Neural progenitor cell (in vitro differentiated cells): ENCODE results near the gene INPP5D.

Experiments
- CTCF ChIP-seq: fragments of 200-600 bp; sonication (generic); IDR thresholded peaks from 2 replicates; pipeline ENCODE4 v1.5.1; 2017; ENCODE audit warnings: antibody characterized with exemption, mild to moderate bottlenecking
- EZH2 ChIP-seq: fragments of 200-600 bp; sonication (generic); IDR thresholded peaks from 2 replicates; pipeline ENCODE4 v1.6.1; 2017; ENCODE audit warnings: antibody characterized with exemption, mild to moderate bottlenecking, moderate library complexity
- EZH2phosphoT487 ChIP-seq: fragments of 200-600 bp; sonication (generic); IDR thresholded peaks from 2 replicates; pipeline ENCODE4 v1.6.1; 2017; ENCODE audit warnings: antibody characterized with exemption

- TF ChIP-seq EZH2, result no peak
- TF ChIP-seq CTCF, result no peak
- TF ChIP-seq EZH2phosphoT487, result no peak
These were observed 21.6 kb downstream of the INPP5D start for GRCh38 chr2:233081731-233082221.
